Measurements from ENCODE around the gene ZNF672. TPM values are rescaled to one million over a fixed set of nuclear protein-coding genes. Genes with fewer than 3 reads are reported as not detected.
A peak's percentile ranks its signal among the peaks of the same experiment; 100 is the strongest.

The ZNF672 gene
- total RNA-seq, 1 experiment from 2014 or later, result 27.6 TPM

- POLR2A ChIA-PET, result interaction anchor here (0.6 to 5.0 kb wide), 3 partner anchors 13 to 49 kb away, joined by 4 to 49 read pairs (median 4); partner anchors contain the start of genes ZNF672 and ZNF692
- H3K79me2 ChIP-seq (ENCODE audit: insufficient read depth, low read length), result peaks cover 50% of the 10 kb centered on the region
- H3K27ac ChIP-seq (ENCODE audit: low read depth, low read length), result peak overlapping the region; percentile 78; the same call in 1 of the 2 replicates
- H3K9ac ChIP-seq (ENCODE audit: low read length), result peak overlapping the region; percentile 97
- peak overlapping the region; percentile 98 to 99 for H3K4me3 ChIP-seq (replicated peaks in 1 of 2; ENCODE audit: low read depth in 1 of 2, low read length in 2 of 2)
- H3K9me2 ChIP-seq (ENCODE audit: insufficient read depth), result no peaks in the 10 kb centered on the region
- CTCF ChIA-PET, result interaction anchor here (1.0 to 2.2 kb wide), 2 partner anchors 12 to 48 kb away, joined by 6 to 12 read pairs; partner anchors contain the start of gene ZNF672
- no peaks in the 10 kb centered on the region for H3K27me3 ChIP-seq (ENCODE audit: insufficient read depth, low read length)
- peaks cover 16 to 39% of the 10 kb centered on the region in 2 experiments for H3K4me1 ChIP-seq (ENCODE audit: control insufficient read depth in 1 of 2, insufficient read depth in 2 of 2, low read length in 2 of 2)
- ATAC-seq, result peak; percentile 30
- H3K9me3 ChIP-seq (ENCODE audit: control insufficient read depth in 1 of 2, insufficient read depth in 1 of 2, low read depth in 1 of 2, low read length in 2 of 2), result no peaks in the 10 kb centered on the region
- RAD21 ChIA-PET (ENCODE audit: low non-redundant PET in 1 of 2, low total read pairs in 2 of 2, uncharacterized antibody in 2 of 2, unreplicated experiment in 2 of 2), result interaction anchor here in 1 of 2 experiments (1.2 kb wide), 1 partner anchor 12 kb away, joined by 4 read pairs; the partner anchor contains the start of gene ZNF672
- H3K4me2 ChIP-seq (ENCODE audit: low read length), result peak overlapping the region; percentile 92
- no peak for TF ChIP-seq CBX3 (IDR thresholded peaks at IDR 0.05; ENCODE audit: low read depth)
- no peak for TF ChIP-seq FOSL1 (IDR thresholded peaks at IDR 0.05; ENCODE audit: low read depth)
- peak; percentile 40 for TF ChIP-seq POLR2AphosphoS5 (IDR thresholded peaks at IDR 0.05; ENCODE audit: low read depth, low read length)
- TF ChIP-seq SIN3A (IDR thresholded peaks at IDR 0.05; ENCODE audit: low read depth), result 0 out of 2 replicates have a peak, but pooled peaks have one; percentile 27
- no peak for TF ChIP-seq REST (IDR thresholded peaks at IDR 0.05; ENCODE audit: low read depth)
- TF ChIP-seq ATF3 (IDR thresholded peaks at IDR 0.05), result no peak
- no peak for TF ChIP-seq CEBPB (IDR thresholded peaks at IDR 0.05; ENCODE audit: low read depth)
- TF ChIP-seq EZH2 (IDR thresholded peaks at IDR 0.05), result no peak
- no peak for TF ChIP-seq EGR1 (IDR thresholded peaks at IDR 0.05; ENCODE audit: low read depth)
- peaks cover 5 to 7% of the 10 kb centered on the region in 2 experiments; a peak in 3 of 4 replicates for H3K36me3 ChIP-seq (ENCODE audit: control insufficient read depth in 1 of 2, insufficient read depth in 2 of 2, low read length in 2 of 2)
- no peaks in the 10 kb centered on the region for H4K20me1 ChIP-seq (ENCODE audit: insufficient read depth)
- intact Hi-C loops (cut with micrococcal nuclease), result no loop called here
- no peak for DNase-seq (ENCODE audit: low read depth, low spot score)
- BruUV-seq (replicated peaks), result no TSS peak
- peak overlapping the region; percentile 94 for H2AFZ ChIP-seq (ENCODE audit: low read depth, low read length, poor library complexity, severe bottlenecking)
Observed at GRCh38 chr1:248825573-248825908, 12.5 kb upstream of the ZNF672 start.
